Right atrium auricular region (tissue), 2 donors: ENCODE measurements around the gene PCDHB9. TPM values are rescaled to one million over a fixed set of nuclear protein-coding genes. Genes with fewer than 3 reads are reported as not detected.
"Not testable (repeated sequence)": the region's sequence is repeated elsewhere in the genome, so short reads cannot be mapped to it uniquely, and the experiment has no call there.

ENCODE experiments used
- DNase-seq: peaks from one replicate; pipeline ENCODE4 v3.0.0-alpha.2; 2019; ENCODE audit warnings: low spot score
- H3K27ac ChIP-seq, 2 donors: fragments of 200-600 bp; sonication (generic); 1 replicate in 1 of 2; 2 replicates in 1 of 2; pipeline ENCODE4 v1.5.1; 2016 to 2019
- H3K27me3 ChIP-seq, 2 donors: fragments of 200-600 bp; sonication (generic); one replicate each; pipeline versions ENCODE4 v1.5.1 to v1.6.0; 2017 to 2019
- H3K36me3 ChIP-seq: fragments of 200-600 bp; sonication (generic); one replicate; pipeline ENCODE4 v1.5.1; 2016
- H3K4me1 ChIP-seq, 2 donors: fragments of 200-600 bp; sonication (generic); one replicate each; pipeline versions ENCODE4 v1.5.1 to v1.6.0; 2017 to 2019
- H3K4me3 ChIP-seq, 2 donors: fragments of 200-600 bp; sonication (generic); 1 replicate in 1 of 2; 2 replicates in 1 of 2; pipeline ENCODE4 v1.5.1; 2017 to 2019; ENCODE audit warnings: mild to moderate bottlenecking in 1 of 2, moderate library complexity in 1 of 2
- H3K9me3 ChIP-seq, 2 donors: fragments of 200-600 bp; sonication (generic); one replicate each; pipeline ENCODE4 v1.5.1; 2019
- CTCF ChIP-seq, 2 donors: fragments of 200-600 bp; sonication (generic); IDR thresholded peaks; one replicate each; pipeline ENCODE4 v1.5.1; 2019; ENCODE audit warnings: antibody characterized with exemption in 2 of 2
- total RNA-seq, 2 donors: library from RNA; depleted of rRNA; stranded (reverse); fragments of >200 nt; gene quantifications; one replicate each; pipeline ENCODE4 v1.1.0, GENCODE V29; 2016

PCDHB9 gene
- total RNA-seq, 2 donors from 2014 or later: 1.7 to 2.5 TPM

- no peaks in the 10 kb centered on the region for H3K27me3 ChIP-seq
- no peaks in the 10 kb centered on the region for H3K4me1 ChIP-seq
- no peaks in the 10 kb centered on the region for H3K36me3 ChIP-seq
- H3K4me3 ChIP-seq: no peak within 1 kb of the TSS
- no peak for DNase-seq
- TF ChIP-seq CTCF (IDR thresholded peaks at IDR 0.05): peak in 1 of 2 donors; percentile 43
- no peak within 1 kb of the TSS for H3K27ac ChIP-seq
- peaks cover 4 to 92% of the 10 kb centered on the region in 2 donors for H3K9me3 ChIP-seq
Observed at GRCh38 chr5:141192110-141192725, 5.3 kb downstream of the PCDHB9 start, which contains the start of gene PCDHB10. Gene PCDHB10 (plus strand): TSS chr5:141192353. CDS start chr5:141192553, 200 bp downstream.

GRCh38 chr5:141194332-141194731 lies 7.4 kb downstream of the PCDHB9 start:
- not testable (repeated sequence) for H3K27ac ChIP-seq

GRCh38 chr5:141196363-141196762 lies 9.4 kb downstream of the PCDHB9 start:
- Histone ChIP-seq H3K4me3 (no peak overlapping the region), H3K36me3 (no peaks in the 10 kb centered on the region), H3K9me3 (peaks cover 10 to 93% of the 10 kb centered on the region in 2 donors), H3K4me1 (no peaks in the 10 kb centered on the region), H3K27me3 (no peaks in the 10 kb centered on the region), H3K27ac (no peak overlapping the region)
- TF ChIP-seq CTCF (IDR thresholded peaks at IDR 0.05): no peak
- DNase-seq: no peak

More at GRCh38 chr5:141194332-141194731, 7.4 kb downstream of the PCDHB9 start:
- not testable (repeated sequence) for H3K4me3 ChIP-seq, H3K27me3 ChIP-seq, H3K36me3 ChIP-seq, DNase-seq, H3K4me1 ChIP-seq
- H3K9me3 ChIP-seq: peaks cover 10 to 95% of the 10 kb centered on the region in 2 donors

- Histone ChIP-seq H3K4me3 (no peak within 1 kb of the TSS), H3K9me3 (peaks cover 10 to 95% of the 10 kb centered on the region in 2 donors), H3K27me3 (no peaks in the 10 kb centered on the region), H3K27ac (no peak within 1 kb of the TSS), H3K36me3 (no peaks in the 10 kb centered on the region), H3K4me1 (no peaks in the 10 kb centered on the region)
- no peak for TF ChIP-seq CTCF (IDR thresholded peaks at IDR 0.05)
- DNase-seq: no peak
Observed at GRCh38 chr5:141199359-141200235, 12.6 kb downstream of the PCDHB9 start, which contains the start of gene PCDHB11. Gene PCDHB11 (plus strand): TSS chr5:141199627. CDS start chr5:141199775, 148 bp downstream.

- DNase-seq, H3K4me1 ChIP-seq, H3K4me3 ChIP-seq, H3K36me3 ChIP-seq, H3K27me3 ChIP-seq, H3K27ac ChIP-seq: not testable (repeated sequence)
- peaks cover 10 to 95% of the 10 kb centered on the region in 2 donors for H3K9me3 ChIP-seq
Observed at GRCh38 chr5:141201126-141201525, 14.2 kb downstream of the PCDHB9 start.

GRCh38 chr5:141201646-141202045 lies 14.7 kb downstream of the PCDHB9 start:
- H3K27me3 ChIP-seq, H3K27ac ChIP-seq, H3K36me3 ChIP-seq, DNase-seq, H3K4me3 ChIP-seq, H3K4me1 ChIP-seq: not testable (repeated sequence)
- peaks cover 6 to 95% of the 10 kb centered on the region in 2 donors for H3K9me3 ChIP-seq

GRCh38 chr5:141208478-141208877 lies 21.5 kb downstream of the PCDHB9 start, which contains the start of gene PCDHB12:
Gene PCDHB12 (plus strand): TSS chr5:141208719. CDS start chr5:141208908, 189 bp downstream.
- H3K4me3 ChIP-seq: peak within 1 kb of the TSS in 1 of 2 donors; percentile 17
- no peak within 1 kb of the TSS for H3K27ac ChIP-seq
- peak in 1 of 2 donors; percentile 29 for TF ChIP-seq CTCF (IDR thresholded peaks at IDR 0.05)
- DNase-seq: no peak
- H3K27me3 ChIP-seq: no peaks in the 10 kb centered on the region
- peaks cover 9 to 94% of the 10 kb centered on the region in 2 donors for H3K9me3 ChIP-seq
- no peaks in the 10 kb centered on the region for H3K36me3 ChIP-seq
- no peaks in the 10 kb centered on the region for H3K4me1 ChIP-seq

- H3K27me3 ChIP-seq, H3K4me3 ChIP-seq, H3K27ac ChIP-seq, DNase-seq, H3K4me1 ChIP-seq, H3K36me3 ChIP-seq: not testable (repeated sequence)
- H3K9me3 ChIP-seq: peaks cover 9 to 88% of the 10 kb centered on the region in 2 donors
Observed at GRCh38 chr5:141210281-141210680, 23.3 kb downstream of the PCDHB9 start.

GRCh38 chr5:141210849-141211248 lies 23.9 kb downstream of the PCDHB9 start:
- H3K4me1 ChIP-seq, H3K36me3 ChIP-seq, DNase-seq, H3K27me3 ChIP-seq, H3K27ac ChIP-seq, H3K4me3 ChIP-seq: not testable (repeated sequence)
- peaks cover 9 to 87% of the 10 kb centered on the region in 2 donors for H3K9me3 ChIP-seq
